Measurements from ENCODE around the gene NFKB2.

DNA sequence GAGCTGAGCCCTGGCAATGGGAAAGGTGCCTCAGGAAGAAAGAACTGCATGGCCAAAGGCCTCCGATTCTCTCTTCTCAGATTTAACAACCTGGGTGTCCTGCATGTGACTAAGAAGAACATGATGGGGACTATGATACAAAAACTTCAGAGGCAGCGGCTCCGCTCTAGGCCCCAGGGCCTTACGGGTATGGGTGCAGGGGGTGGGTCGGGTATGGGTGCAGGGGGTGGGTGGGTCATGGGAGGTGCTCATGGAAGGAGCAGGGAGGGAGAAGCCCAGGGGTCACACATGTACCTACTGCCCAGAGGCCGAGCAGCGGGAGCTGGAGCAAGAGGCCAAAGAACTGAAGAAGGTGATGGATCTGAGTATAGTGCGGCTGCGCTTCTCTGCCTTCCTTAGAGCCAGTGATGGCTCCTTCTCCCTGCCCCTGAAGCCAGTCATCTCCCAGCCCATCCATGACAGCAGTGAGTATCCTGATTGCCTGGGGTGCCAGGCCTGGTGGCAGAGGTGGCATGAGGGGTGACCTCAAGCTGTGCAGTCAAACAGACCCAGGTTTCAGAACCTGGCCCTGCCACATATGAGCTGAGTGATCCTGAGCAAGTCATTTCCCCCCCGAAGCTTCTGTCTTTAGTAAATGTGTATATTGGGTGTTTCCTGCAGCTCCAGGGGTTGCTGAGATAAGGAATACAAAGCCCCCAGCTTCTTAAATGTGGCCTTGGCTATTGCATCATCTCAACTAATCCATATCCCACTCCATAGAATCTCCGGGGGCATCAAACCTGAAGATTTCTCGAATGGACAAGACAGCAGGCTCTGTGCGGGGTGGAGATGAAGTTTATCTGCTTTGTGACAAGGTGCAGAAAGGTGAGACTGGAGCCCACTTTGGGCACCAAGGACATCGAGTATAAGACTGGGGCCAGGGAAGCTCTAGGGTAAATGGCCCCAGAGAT lies 2.0 kb downstream of the NFKB2 start:
- TF ChIP-seq, protein P1, sequence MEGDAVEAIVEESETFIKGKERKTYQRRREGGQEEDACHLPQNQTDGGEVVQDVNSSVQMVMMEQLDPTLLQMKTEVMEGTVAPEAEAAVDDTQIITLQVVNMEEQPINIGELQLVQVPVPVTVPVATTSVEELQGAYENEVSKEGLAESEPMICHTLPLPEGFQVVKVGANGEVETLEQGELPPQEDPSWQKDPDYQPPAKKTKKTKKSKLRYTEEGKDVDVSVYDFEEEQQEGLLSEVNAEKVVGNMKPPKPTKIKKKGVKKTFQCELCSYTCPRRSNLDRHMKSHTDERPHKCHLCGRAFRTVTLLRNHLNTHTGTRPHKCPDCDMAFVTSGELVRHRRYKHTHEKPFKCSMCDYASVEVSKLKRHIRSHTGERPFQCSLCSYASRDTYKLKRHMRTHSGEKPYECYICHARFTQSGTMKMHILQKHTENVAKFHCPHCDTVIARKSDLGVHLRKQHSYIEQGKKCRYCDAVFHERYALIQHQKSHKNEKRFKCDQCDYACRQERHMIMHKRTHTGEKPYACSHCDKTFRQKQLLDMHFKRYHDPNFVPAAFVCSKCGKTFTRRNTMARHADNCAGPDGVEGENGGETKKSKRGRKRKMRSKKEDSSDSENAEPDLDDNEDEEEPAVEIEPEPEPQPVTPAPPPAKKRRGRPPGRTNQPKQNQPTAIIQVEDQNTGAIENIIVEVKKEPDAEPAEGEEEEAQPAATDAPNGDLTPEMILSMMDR (IDR thresholded peaks at IDR 0.05) = no peak
- no peak for TF ChIP-seq POLR2A (IDR thresholded peaks at IDR 0.05)
